Activated T-helper 1 cell treated with anti-CD3 and anti-CD28 coated beads, Interleukin-2, amount 50 U/mL, for 16 hours (primary cell): Measurements from ENCODE around the gene TRPV2.
"Not testable (repeated sequence)": the region's sequence is repeated elsewhere in the genome, so short reads cannot be mapped to it uniquely, and the experiment has no call there.

Source experiments
- DNase-seq, 2 donors: peaks; one replicate each; pipeline ENCODE4 v3.0.0-alpha.2; 2020; ENCODE audit warnings: low read depth in 1 of 2, low spot score in 1 of 2

The TRPV2 gene, protein sequence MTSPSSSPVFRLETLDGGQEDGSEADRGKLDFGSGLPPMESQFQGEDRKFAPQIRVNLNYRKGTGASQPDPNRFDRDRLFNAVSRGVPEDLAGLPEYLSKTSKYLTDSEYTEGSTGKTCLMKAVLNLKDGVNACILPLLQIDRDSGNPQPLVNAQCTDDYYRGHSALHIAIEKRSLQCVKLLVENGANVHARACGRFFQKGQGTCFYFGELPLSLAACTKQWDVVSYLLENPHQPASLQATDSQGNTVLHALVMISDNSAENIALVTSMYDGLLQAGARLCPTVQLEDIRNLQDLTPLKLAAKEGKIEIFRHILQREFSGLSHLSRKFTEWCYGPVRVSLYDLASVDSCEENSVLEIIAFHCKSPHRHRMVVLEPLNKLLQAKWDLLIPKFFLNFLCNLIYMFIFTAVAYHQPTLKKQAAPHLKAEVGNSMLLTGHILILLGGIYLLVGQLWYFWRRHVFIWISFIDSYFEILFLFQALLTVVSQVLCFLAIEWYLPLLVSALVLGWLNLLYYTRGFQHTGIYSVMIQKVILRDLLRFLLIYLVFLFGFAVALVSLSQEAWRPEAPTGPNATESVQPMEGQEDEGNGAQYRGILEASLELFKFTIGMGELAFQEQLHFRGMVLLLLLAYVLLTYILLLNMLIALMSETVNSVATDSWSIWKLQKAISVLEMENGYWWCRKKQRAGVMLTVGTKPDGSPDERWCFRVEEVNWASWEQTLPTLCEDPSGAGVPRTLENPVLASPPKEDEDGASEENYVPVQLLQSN

DNA sequence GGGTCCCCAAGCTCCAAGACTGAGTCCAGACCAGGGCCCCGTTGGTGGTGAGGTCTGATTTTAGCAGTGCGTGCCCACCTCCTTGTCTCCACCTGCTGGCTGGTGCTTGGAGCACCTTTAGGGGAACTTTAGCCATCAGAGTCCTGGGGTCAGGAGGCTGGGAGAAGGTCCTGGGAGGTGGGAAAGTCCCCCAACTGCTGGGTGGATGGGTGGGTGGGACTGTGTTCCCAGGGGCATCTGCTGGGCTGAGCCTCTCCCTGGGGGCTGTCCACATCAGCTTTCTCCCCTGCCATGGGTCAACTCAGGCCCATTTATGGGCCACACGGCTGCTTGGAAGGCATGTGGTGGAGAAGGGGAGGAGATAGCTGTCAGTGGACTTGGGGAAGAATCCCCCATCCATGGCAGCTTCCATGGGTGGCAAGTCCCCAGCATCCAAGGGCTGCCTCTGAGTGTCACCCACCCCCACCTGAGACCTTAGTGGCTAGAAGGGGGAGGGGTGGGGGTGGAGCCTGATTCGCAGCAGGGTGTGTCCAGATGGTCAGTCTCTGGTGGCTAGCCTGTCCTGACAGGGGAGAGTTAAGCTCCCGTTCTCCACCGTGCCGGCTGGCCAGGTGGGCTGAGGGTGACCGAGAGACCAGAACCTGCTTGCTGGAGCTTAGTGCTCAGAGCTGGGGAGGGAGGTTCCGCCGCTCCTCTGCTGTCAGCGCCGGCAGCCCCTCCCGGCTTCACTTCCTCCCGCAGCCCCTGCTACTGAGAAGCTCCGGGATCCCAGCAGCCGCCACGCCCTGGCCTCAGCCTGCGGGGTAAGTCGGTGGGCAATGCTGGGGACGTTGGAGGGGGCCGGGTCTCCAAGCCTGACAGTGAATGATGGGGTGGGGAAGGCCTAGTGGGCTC lies at the start of gene TRPV2:
Gene TRPV2, plus strand, starts transcription at position 541 of the 894 bp plus-strand sequence. CDS start 2,098 bp downstream, outside the sequence.
- peak in 1 of 2 donors; percentile 15 for DNase-seq

DNA sequence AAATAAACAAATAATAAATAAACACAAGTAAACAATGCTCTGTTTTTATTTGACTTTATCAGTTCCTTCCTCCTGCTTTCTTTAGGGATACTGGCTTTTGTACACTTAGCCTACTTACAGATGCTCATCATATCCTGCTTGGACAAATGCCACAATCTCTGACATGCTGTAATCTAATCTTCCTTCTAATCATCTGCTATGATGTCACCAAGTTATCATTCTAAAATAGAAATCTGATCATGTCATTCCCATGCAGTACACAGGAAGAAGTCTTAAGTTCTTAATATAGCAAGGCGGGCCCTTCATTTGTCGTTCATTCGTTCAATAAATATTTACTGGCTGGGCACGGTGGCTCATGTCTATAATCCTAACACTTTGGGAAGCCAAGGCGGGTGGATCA lies 43.6 kb upstream of the TRPV2 start:
- DNase-seq = no peak

GRCh38 chr17:16374146-16374938 lies 41.0 kb upstream of the TRPV2 start:
- no peak for DNase-seq

GRCh38 chr17:16377941-16378341 lies 37.4 kb upstream of the TRPV2 start:
- no peak for DNase-seq

DNA sequence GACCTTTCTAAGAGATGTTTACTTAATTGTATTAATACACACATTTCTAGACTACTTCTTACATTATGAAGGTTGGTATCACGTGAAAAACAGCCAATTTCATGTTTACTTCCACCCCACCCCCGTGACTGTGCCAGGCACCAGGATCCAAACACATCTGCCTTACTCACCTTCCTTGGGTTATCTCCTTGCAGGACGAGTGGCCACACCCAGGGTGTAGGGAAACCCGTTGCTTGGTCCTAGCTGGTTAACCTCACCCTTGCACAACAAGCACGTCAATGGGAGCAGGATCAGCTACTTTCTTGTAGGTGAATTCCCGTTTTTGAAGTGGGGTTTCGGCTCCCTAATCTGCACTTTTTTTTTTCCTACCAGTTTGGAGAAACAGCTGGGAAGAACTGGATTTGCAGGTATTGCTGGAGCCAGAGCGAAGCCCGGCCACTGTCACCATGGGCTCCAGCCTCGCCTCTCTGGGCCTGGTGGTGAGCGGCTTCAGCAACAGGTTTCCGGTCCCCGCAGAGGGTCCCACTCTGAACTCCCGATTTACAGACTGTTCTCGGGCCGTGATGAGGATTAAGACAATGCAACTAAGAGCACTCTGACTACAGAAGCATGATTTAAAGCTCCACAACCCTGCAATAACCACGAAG lies 36.6 kb upstream of the TRPV2 start:
- DNase-seq = no peak

- no peak for DNase-seq
These were observed 35.7 kb upstream of the TRPV2 start for GRCh38 chr17:16379654-16380053.

GRCh38 chr17:16380640-16381495 lies 34.5 kb upstream of the TRPV2 start, which contains the start of gene UBB:
TSS of gene UBB (plus strand) at chr17:16381091. CDS start at chr17:16381908, 817 bp downstream.
- peak; percentile 87 to 92 for DNase-seq

GRCh38 chr17:16381496-16381820 lies 33.9 kb upstream of the TRPV2 start:
- DNase-seq = peak in 1 of 2 donors; percentile 17

DNA sequence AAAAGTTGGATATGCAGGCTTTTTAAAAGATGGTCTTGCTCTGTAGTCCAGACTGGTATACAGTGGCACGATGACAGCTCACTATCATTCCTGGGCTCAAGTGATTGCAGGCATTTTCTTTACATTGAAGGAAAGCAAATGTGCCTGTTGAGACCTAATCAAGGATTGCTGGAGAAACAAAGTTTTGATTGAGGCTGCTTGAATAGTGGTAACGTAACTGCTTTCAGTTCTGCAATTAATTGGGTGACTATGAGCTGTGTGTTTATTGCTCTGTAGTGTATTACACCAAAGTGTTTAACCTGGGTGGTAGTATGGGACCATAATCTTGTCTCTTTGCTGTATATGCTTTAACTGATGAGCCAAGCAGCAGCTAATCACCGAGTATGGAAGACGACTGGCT lies 32.2 kb upstream of the TRPV2 start:
- no peak for DNase-seq

DNA sequence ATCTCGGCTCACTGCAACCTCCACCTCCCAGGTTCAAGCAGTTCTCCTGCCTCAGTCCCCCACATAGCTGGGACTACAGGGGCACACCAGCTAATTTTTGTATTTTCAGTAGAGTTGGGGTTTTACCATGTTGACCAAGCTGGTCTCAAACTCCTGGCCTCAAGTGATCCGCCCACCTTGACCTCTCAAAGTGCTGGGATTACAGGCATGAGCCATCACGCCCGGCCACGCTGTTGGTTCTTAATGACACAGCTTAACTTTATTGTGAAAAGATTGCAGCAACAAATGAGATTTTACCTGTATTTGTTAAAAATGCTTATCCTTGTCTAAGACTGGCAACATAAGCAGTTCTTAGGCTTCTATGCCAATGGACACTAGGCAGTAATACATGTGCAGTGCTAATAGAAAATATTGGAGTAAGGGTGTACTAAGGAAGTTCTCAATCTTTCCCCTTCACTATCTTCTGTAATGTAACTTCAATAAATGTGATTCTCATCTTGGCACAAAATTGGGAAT lies 31.5 kb upstream of the TRPV2 start:
- DNase-seq = no peak

- no peak for DNase-seq
These were observed 30.8 kb upstream of the TRPV2 start for GRCh38 chr17:16384557-16384956.

DNA sequence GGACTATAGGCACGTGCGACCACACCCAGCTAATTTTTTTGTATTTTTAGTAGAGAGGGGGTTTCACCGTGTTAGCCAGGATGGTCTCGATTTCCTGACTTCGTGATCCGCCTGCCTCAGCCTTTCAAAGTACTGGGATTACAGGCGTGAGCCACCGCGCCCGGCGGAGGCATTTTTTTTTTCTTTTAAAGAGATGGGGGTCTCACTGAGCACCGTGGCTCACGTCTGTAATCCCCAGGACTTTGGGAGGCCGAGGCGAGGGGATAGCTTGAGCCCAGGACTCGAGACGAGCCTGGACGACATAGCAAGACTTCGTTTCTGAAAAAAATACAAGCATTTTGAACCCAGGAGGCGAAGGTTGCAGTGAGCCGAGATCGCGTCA lies 29.3 kb upstream of the TRPV2 start:
- DNase-seq = not testable (repeated sequence)

GRCh38 chr17:16391451-16391850 lies 23.9 kb upstream of the TRPV2 start:
- DNase-seq = no peak

DNA sequence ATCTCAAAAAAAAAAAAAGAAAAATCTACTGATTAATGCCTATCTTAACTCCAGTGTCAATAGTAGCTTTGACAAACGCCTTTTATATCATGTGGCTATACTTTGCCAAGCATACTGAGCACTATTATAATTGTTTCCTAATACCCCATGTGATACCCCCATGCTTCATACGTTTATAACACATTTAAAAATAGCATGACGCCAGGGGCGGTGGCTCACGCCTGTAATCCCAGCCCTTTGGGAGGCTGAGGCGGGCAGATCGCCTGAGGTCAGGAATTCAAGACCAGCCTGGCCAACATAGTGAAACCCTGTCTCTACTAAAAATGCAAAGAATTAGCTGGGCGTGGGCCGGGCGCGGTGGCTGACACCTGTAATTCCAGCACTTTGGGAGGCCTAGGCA lies 22.9 kb upstream of the TRPV2 start:
- not testable (repeated sequence) for DNase-seq

- DNase-seq = not testable (repeated sequence)
These were observed 19.5 kb upstream of the TRPV2 start for GRCh38 chr17:16395887-16396286.

DNA sequence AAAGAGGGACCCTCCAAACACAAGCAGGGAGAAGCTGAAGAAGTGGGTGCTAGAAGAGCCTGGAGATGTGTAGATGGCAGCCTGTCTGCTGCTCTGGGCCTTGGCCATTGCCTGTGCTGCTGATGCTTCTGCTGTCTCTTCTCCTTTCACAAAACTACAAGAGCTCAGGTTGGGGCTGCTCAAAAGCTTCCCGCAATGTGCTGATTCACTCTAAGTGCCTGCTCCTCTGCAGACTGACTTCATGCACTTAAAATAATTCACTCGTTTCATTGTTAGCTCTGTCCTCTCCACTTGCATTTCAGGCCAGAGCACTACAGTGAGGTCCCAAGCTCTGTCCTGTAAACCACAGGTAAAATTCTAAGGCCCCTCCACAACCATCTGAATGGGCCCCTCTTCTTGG lies 18.7 kb upstream of the TRPV2 start:
- not testable (repeated sequence) for DNase-seq

DNA sequence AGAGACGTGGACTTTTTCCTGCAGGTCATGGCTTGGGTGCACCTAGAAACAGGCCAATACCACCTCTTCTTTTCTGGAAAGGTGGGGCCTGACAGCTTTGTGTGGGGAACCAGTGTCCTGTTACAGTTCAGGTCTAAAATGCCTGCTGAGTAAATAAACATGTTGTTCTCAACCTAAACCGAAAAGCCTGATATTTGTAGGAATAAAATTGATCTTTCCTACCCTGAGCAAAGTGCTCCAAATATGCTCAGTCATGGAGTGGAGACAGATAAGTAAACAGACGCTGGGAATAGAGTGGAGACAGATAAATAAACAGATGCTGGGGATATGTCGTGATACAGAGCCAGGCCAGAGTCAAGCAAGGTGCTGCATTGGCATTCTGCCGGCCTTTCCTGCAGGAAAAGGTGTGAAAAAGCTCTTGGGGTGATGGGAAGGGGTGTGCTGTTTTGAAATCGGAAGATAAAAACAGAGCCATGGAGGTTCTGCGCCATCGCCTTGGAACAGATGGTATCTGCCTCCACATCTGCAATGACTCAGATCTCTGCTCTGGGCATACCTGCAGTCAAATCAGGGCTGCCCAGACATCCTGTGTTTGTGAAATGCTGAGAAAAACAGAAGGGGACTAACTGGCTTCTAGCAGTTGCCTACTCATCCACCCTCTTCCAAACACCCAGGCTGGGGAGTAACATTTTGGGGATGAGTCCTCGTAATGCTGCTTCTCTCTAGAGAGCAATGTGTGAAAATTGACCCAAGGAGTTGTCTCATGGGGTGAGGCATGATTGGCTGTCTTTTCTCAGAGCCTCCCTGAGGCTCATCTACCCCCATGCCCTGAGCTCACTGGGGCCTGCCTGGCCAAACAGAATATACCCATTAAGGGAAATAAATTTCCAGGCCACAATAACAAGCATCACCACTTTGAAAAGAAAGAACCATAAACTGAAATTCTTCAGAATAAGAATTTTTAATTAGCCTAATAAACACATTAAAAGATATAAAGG lies 16.8 kb upstream of the TRPV2 start:
- DNase-seq = no peak

GRCh38 chr17:16403847-16404246 lies 11.5 kb upstream of the TRPV2 start:
- DNase-seq = not testable (repeated sequence)
